Measurements from ENCODE around the gene ETF1.

ETF1 gene

DNA sequence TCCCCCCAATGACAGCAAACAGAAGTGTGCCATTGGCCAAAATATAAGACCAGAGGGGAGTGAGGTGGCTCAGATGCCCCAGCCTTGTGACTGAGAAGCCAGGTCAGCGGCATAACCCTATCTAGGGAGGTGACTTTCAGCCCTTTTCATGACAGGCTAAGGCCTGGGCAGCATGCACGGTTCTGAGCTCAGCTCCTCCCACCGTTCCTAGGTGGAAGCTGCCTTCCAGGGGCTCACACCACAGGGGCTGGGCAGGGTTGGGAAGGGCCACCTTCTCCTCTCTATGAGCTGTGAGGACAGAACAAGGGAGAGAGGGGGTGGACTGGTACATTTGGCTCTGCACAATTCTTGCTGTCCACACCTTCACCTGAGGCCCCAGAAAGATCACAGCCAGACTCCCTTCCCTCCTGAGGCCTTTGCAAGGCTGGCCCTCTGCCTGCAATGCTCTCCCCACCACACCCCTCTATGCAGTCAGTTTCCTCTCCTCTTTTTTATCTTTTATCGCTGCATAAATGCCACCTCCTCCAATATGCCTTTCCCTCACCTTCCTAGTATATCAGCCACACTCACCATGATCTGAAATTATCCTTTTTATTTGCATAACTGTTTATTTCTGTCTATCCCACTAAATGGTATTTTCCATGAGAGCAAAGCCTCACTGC is 82.9 kb downstream of the ETF1 start:
- DNase-seq = no peak

DNA sequence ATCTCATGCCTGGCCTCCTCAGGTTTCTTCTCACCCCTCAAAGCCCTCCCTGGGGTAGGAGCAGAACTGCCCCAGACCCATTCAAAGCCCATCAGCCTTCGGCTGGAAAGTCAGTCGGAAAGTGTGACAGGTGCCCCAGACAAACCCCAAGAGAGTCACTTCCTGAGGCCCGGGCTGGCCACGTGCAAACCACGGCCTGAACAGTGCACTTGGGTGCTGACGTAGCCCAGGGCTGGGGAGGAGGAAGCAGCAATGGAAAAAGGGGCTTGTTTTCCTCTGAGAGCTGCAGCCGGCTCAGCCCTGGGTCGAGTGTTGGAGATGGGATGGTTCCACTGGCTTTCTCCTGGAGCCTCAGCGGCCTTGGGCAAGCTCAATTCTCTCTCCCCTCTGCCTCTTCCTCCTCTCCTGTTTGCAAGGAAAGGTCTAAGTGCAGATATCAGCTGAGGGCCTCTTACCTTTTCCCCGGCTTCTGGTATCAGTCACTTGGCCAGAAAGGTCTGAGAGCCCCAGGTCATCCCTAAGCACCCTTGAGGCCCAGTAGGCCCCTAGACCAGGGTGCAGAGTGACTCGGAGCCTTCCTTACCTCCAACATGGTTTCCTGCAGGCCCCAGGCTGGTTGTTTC is 83.6 kb downstream of the ETF1 start:
- no peak for DNase-seq

DNA sequence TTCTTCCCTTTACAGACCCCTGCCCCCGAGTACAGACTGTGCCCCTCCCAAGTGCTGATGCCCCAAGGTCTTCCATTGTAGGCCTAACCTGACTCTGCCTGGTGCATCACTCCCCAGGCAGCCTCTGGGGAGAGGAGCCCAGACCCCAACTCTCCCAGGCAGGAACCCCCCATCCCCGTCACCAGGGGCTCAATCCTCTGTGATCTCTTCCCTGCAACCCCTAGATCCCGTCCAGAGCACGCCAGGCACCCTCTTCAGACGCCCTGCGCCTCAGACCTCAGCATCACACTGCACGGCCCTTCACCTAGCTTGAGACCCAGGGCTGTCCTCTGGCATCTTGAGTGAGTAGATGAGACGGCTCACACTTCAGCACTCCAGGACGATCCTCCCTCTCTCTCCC is 84.2 kb downstream of the ETF1 start:
- no peak for DNase-seq

DNA sequence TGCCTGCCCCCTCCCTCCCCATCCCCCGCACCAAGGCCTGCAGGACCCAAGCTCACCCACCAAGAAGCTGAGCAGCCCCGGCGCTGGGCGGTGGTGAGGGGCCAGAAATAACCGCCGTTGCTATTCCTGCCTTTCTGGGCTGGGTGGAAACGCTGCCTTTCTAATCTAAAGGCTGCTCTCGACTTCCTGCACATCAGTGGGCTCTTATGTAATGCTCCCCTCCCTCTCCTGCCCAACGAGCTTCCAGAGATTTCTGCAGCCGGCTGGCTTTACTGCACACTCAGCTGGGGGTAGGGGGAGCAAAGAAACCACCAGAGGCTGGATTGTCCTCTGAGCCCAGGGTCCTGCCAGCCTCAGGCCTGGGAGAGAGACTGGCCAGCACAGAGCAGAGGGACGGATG is 84.7 kb downstream of the ETF1 start:
- no peak for DNase-seq

DNA sequence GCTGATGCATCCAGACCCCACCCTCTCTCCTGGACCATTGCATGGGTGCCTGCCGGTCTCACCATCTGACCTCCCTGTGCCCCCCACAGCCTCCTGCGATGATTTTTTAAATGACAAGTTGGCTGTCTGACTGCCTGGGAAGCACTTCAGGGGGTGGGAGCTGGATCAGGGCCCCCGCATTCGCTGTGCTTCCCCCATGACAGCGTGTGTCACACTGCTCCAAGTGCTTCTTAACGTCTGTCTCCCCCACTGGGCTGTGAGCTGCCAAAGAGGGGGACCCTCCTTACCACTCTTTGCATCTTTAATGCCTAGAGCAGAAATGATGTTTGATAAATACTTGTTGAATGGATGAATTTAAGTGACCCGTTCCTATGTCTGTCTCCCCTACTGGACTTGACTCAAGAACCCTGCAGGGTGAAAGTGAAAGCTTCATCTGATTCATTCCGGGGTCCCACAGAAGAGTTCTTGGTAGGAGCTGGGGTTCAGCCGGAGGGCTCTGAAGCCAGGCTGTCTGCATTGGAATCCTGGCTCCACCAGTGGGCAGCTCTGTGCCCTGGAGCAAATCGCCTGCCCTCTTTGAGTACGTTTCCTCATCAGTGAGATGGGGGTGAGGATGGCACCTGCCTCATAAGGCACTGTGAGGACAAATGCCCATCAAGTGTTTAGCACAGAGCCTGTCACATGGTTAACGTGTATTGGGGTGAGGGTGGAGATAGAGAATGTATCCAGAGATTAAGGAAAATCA is 85.3 kb downstream of the ETF1 start:
- no peak for DNase-seq

Measured in NCI-H345 (cell line).